CMK (cell line): ENCODE measurements around the gene WNT7A.

ENCODE experiments used
- DNase-seq: peaks from one replicate; pipeline ENCODE4 v3.0.0-alpha.2; 2010; ENCODE audit warnings: low read depth

Gene WNT7A

DNA sequence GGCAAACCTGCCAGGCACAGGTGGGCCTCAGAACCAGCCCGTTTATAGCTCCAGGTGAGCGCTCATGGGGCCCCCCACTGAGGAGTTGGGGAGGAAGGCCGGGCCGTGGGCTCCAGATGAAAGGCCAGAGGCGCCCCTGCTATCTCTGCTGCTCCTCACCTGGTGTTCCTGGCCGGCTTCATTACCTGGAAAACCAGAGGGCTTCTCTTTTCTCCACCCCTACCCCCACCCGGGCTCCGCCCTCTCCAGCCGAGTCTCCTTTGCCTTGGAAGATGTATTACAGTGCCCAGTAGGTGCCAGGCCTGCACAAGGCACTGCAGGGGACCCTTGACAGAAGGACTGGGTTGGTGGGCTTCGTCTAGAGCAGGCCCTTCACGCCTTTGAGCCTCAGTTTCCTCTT, 111.4 kb downstream of the WNT7A start:
- DNase-seq, result no peak

DNA sequence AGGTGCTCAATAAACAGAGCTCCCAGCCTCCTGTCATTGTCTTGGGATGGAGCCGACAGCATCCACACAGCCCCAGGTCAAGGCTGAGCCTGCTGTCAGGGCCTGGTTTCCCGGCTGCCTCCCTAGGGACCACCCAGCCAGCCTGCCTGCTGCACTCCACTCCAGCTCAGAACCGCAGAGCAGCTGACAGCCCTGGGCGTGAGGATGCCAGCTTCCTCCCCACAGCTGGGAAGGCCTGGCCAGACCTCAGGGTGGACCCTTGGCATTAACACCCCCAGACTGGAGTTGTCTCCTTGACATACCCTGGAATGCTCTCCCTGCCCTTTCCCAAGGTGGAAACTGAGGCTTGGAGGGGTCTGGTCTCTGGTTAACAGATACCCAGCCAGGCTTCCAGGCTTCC, 112.0 kb downstream of the WNT7A start:
- no peak for DNase-seq

GRCh38 chr3:13767030-13767429, 112.8 kb downstream of the WNT7A start:
- no peak for DNase-seq
